Measurements from ENCODE around the gene TOX4. TPM values are rescaled to one million over a fixed set of nuclear protein-coding genes. Genes with fewer than 3 reads are reported as not detected.
A peak's percentile ranks its signal among the peaks of the same experiment; 100 is the strongest.

The TOX4 gene
- 10 to 100 TPM; 36.2 to 51.3 (median 48.4) TPM for total RNA-seq

DNA sequence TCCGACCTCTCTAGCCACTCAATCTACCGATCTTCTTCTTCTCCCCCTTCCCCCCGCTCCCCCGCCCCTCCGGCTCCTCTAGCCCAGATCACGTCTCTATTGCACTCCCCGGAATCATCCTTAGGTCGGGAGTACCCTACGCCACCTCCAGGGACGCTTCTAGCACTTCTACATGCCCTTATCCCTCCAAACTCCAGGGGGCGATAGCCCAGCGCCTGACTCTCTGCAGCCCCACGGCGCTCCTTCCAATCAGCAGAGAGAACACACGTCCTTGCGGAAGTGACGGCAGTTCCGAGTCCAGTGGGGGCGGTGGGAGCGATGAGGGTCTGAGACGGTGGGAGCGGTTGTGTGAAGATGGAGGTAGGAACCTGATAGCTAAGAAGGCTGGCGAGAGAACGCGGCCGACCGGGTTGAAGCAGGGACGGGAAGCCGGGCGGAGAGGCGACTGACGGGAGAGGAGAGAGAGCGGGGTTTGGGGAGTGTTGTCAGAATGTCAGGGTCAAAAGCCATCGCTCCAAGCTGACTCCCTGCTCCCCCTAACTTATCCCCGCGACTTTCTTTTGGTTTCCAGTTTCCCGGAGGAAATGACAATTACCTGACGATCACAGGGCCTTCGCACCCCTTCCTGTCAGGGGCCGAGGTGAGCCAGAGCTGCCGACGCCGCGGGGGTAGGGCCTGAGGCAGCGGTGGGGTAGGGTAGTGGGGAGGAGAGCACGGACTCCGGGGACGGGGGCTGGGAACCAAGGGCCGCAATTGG lies at the start of gene TOX4, which contains the start of gene RAB2B:
TSS of gene TOX4 (plus strand) at position 271 of the 757 bp plus-strand sequence. CDS start at position 355, 84 bp downstream.
TSS of gene RAB2B (minus strand) at position 35 of the 757 bp plus-strand sequence. CDS start 87 bp downstream, outside the sequence.
- 1% methylated on average over 13 to 21 of the region's 49 CpGs for WGBS, 2 donors
- H3K36me3 ChIP-seq = peaks cover 0 to 53% (median 7%) of the 10 kb centered on the region in 3 donors

GRCh38 chr14:21428930-21429329 lies 48.1 kb upstream of the TOX4 start:
- no peak overlapping the region for H3K4me3 ChIP-seq
- H3K36me3 ChIP-seq = peaks cover 30 to 81% (median 33%) of the 10 kb centered on the region in 3 donors
- H3K9me3 ChIP-seq = no peaks in the 10 kb centered on the region
- H3K4me1 ChIP-seq = peaks cover 0 to 8% (median 0%) of the 10 kb centered on the region in 3 donors
- no peak overlapping the region for H3K27ac ChIP-seq
- no peak for TF ChIP-seq POLR2A (IDR thresholded peaks at IDR 0.05)
- TF ChIP-seq, protein P1, sequence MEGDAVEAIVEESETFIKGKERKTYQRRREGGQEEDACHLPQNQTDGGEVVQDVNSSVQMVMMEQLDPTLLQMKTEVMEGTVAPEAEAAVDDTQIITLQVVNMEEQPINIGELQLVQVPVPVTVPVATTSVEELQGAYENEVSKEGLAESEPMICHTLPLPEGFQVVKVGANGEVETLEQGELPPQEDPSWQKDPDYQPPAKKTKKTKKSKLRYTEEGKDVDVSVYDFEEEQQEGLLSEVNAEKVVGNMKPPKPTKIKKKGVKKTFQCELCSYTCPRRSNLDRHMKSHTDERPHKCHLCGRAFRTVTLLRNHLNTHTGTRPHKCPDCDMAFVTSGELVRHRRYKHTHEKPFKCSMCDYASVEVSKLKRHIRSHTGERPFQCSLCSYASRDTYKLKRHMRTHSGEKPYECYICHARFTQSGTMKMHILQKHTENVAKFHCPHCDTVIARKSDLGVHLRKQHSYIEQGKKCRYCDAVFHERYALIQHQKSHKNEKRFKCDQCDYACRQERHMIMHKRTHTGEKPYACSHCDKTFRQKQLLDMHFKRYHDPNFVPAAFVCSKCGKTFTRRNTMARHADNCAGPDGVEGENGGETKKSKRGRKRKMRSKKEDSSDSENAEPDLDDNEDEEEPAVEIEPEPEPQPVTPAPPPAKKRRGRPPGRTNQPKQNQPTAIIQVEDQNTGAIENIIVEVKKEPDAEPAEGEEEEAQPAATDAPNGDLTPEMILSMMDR (IDR thresholded peaks at IDR 0.05) = no peak
- no peak for DNase-seq
- intact Hi-C loops (cut with DNase I) = no loop called here
- 92 to 95% methylated on average over 4 of the region's 4 CpGs for WGBS, 2 donors
- H3K27me3 ChIP-seq = no peaks in the 10 kb centered on the region

More for the DNA sequence above, at the start of gene TOX4, which contains the start of gene RAB2B:
- intact Hi-C loops (cut with DNase I) = no loop called here
- Histone ChIP-seq H3K27ac (peak within 1 kb of the TSS; percentile 92 to 96 (median 95)), H3K9me3 (no peaks in the 10 kb centered on the region), H3K4me1 (peaks cover 10 to 34% (median 16%) of the 10 kb centered on the region in 3 donors), H3K27me3 (no peaks in the 10 kb centered on the region), H3K4me3 (peak within 1 kb of the TSS; percentile 64 to 90 (median 77))
- TF ChIP-seq, protein P1 (IDR thresholded peaks at IDR 0.05) = peak; percentile 86 to 99 (median 96)
- TF ChIP-seq POLR2A (IDR thresholded peaks at IDR 0.05) = peak in 3 of 4 donors; percentile 49 to 78 (median 62)
- DNase-seq = peak; percentile 90

GRCh38 chr14:21431126-21431525 lies 45.9 kb upstream of the TOX4 start:
- no peak for DNase-seq
- WGBS, 2 donors = 17% methylated on average over 2 of the region's 2 CpGs; no CpG with 5 or more reads in 1 of the 2 donors
- intact Hi-C loops (cut with DNase I) = no loop called here
- no peaks in the 10 kb centered on the region for H3K9me3 ChIP-seq
- no peak overlapping the region for H3K27ac ChIP-seq
- H3K4me1 ChIP-seq = peaks cover 6 to 23% (median 8%) of the 10 kb centered on the region in 3 donors
- H3K4me3 ChIP-seq = no peak overlapping the region
- H3K36me3 ChIP-seq = peaks cover 15 to 59% (median 22%) of the 10 kb centered on the region in 3 donors
- H3K27me3 ChIP-seq = no peaks in the 10 kb centered on the region
- no peak for TF ChIP-seq POLR2A (IDR thresholded peaks at IDR 0.05)
- TF ChIP-seq, protein P1 (IDR thresholded peaks at IDR 0.05) = no peak

- peak overlapping the region; percentile 86 to 98 (median 93) for H3K4me3 ChIP-seq
Observed at GRCh38 chr14:21436567-21437062, 40.4 kb upstream of the TOX4 start.

More at GRCh38 chr14:21436567-21437062, 40.4 kb upstream of the TOX4 start:
- WGBS, 2 donors = 0 to 1% methylated on average over 8 to 10 of the region's 11 CpGs
- no peaks in the 10 kb centered on the region for H3K27me3 ChIP-seq
- peak overlapping the region; percentile 88 to 96 (median 95) for H3K27ac ChIP-seq
- H3K36me3 ChIP-seq = peaks cover 0 to 4% (median 0%) of the 10 kb centered on the region in 3 donors
- no peak for DNase-seq
- peaks cover 13 to 39% (median 15%) of the 10 kb centered on the region in 3 donors for H3K4me1 ChIP-seq
- TF ChIP-seq, protein P1 (IDR thresholded peaks at IDR 0.05) = no peak
- TF ChIP-seq POLR2A (IDR thresholded peaks at IDR 0.05) = no peak
- no peaks in the 10 kb centered on the region for H3K9me3 ChIP-seq
- intact Hi-C loops (cut with DNase I) = no loop called here
